Mucosa of gallbladder (tissue), 1 donor: Measurements from ENCODE around the gene ITIH4. TPM values are rescaled to one million over a fixed set of nuclear protein-coding genes. Genes with fewer than 3 reads are reported as not detected.

Source experiments
- DNase-seq: peaks from one replicate; pipeline ENCODE4 v3.0.0-alpha.2; 2020; ENCODE audit warnings: low spot score
- total RNA-seq: library from RNA; stranded (reverse); gene quantifications from one replicate; pipeline ENCODE4 v1.2.1, GENCODE V29; 2021
- donor health status: DM: no; HTN: no; CAD: no.

Gene ITIH4
- total RNA-seq, 1 donor from 2014 or later = 10.2 TPM

DNA sequence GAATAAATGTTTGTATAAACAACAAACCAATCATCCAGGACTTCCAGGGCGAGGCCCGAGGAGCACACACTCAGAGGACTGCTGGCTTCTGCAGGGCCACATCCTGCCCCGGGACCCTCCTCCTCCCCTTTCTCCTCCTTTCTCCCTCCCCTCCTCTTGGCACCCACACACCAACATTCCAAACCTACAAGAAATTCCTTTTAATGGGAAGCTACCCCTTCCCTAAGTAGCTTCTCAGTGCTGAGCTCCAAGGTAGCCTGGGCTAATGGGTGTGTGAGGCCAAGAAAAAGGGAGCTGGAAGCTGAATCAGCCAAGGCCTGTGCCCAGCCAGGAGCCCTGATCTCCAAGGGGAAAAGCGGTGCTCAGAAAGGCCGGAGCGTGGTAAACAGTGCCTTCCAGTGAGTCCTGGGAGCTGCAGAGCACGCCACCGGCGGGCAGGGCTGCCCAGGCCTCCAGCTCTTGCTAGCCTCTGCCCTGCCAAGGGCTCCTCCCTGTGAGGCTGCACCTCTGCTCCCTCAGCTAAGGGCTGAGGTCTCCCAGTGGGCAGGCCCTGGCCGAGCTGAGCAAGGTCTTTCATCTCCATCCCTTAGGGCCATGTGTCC lies 32.0 kb downstream of the ITIH4 start:
- no peak for DNase-seq

DNA sequence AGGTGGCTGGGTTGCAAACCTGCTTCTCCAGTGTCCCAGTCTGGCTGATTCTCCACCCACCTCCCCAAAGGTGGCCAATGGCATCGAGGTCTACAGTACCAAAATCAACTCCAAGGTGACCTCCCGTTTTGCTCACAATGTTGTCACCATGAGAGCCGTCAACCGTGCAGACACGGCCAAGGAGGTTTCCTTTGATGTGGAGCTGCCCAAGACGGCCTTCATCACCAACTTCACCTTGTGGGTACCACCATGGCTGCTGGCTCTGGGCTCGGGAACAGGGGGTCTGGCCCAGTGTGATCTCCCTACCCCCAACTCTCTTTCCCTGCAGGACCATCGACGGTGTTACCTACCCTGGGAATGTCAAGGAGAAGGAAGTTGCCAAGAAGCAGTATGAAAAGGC lies 34.1 kb downstream of the ITIH4 start:
- DNase-seq = no peak

DNA sequence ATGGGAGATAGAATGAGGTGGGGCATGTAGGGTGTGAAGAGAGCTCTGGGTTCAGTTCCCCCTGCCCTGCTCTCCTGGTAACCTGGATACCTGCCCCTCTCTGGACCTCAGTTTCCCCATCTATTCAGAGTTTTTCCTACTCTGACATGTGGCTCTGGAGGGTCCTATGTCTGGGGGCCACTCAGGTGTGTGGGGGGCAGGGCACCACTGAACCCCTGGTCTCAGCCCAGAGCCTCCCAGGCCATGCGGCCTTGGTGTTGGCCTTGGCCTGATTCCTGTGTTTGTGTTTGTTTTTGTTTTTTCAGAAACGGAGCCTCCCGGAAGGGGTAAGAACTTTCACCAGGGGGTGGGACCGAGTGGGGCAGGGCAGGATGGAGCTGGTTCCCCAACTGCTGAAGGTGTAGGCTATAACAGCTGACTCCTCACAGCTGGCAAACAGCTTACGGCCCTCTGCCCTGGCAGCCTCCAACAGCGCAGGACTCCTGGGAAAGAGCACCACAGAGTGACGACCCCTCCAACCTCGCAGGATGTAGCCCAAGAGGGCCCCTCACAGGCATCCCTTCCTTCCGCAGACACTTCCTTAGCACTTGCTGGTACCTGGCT lies 35.1 kb downstream of the ITIH4 start:
- DNase-seq = no peak

DNA sequence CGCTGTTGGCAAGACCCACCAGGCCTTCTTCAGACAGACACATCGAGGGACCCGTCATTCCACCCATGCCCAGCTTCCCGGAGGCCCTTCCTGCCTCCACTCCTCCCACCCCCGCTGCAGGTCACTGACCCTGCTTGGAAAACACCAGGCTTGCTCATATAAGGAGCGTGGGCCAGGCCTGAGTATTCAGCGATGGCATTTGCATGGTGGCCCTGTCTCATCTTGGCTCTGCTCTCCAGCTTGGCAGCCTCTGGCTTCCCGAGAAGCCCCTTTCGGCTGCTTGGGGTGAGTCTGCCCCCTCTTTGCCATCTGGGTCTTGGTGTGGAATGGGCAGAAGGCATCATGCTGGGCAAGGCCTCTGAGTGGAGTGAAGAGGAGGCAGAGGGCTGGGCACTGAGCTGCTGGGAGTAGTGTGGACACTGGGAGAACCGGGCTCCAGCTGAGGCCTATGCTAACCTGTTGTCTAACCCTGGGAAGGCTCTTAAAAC lies 35.8 kb downstream of the ITIH4 start, which contains the start of gene ITIH3:
TSS of gene ITIH3 (plus strand) at position 185 of the 488 bp plus-strand sequence. CDS start at position 193, 8 bp downstream.
- no peak for DNase-seq

DNA sequence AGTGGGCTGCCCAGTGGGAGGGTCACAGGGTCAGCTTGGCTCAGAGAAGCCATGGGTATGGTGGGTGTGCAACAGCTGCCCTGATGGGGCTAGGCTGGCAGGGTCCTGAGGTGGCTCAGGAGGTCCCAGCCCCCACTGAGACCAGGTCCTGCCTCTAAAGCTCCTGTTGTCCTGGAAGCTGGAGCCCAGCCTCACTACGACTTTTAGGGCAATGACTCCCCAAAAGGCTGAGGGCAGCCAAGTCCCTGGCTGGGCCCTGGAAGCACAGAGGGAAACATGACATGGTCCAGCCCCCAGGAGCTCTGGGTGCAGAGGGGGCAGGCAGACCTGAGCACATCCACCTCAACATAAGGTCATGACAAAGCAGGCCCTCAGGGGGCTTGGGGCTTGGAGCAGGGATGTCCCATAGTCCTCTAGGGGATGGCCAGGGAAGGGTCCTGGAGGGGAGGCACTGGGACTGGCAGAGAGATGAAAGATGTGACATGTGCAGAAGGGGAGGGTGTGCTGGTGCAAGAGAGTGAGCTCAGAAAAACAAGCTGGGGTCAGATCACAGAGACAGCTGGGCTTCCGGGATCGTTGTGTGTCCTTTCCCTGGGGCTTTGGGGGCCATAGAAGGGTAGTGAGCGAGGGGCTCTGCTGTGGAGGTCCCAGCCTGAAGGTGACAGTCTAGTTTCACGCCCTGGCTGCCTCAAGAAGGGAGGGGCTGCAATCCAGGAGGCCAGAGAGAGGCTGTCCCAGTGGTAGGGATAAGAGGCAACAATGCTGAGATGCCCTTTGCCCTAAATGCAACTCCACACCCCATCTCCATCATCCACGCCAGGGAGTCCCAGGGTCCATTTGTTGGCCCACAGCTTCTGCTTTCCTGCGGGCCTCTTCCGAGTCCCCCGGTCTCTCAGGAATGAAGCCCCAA lies 36.5 kb downstream of the ITIH4 start:
- DNase-seq = no peak

DNA sequence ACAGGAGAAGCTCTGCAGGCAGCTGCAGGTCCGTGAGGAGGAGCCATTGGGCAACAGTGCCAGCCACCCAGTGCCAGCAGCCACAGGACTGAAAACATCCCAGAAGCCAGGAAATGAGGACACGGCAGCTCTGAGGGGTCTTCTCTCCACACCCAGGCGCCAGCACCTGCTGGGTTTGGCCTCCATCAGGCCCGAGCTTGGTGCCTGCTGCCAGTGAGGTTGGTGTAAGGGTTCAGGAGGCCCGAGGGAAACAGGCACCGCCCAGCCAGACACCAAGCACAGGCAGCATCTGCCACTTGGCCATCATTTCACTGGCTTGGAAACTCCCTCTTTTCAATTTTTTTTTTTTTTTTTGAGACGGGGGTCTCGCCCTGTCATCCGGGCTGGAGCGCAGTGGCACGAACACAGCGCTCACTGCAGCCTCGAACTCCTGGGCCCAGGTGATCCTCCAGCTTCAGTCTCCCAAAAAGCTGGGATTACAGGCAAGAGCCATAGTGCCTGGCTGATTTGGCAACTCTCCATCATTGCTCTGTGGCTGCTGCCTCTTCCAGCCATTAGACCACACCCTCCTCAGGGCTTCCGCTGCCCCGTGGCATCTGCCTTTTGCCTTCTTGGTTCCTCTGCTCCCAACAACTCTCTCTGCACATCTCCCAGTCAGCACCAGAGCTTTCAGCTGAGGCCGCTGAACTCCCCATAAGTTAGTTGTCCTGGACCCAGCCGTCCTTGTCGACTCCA lies 37.3 kb downstream of the ITIH4 start:
- DNase-seq = no peak

DNA sequence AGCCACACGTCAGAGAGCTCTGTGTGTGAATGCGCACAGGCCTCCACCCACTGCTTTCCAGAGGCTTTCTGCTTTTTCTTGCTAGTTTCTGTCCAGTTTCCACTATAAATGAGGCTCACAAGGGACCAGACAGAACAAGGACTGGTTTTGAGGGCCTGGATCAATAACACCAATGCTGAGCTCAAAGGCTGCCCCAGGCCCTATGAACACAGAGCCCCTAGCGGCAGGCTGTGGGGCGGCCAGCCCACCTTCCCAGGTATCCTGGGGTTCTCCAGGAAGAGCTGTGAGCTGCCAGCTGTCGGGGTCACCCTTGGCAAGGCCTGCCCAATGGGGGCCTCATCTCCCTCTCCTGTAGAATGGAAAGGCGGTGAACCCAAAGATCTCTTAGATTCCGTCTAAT lies 38.1 kb downstream of the ITIH4 start:
- no peak for DNase-seq

DNA sequence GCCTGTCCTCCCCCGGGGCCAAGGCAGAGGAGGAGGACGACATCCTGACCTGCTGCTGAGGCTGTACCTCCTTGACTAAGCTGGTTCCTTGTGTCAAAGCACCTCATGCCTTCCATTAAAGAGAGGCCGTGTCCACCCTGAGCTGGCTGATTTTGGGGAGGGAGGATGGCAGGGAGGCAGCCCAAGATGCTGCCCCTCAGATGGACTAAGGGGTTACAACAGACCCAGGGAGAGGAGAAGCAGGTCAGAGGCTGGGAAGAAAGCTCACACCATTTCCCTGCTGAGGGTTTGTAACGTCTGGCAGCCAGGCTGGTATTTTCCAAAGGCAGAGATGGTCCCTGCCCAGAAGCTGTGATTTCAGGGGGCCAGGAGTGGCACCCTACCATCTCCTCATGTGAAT lies 38.5 kb downstream of the ITIH4 start:
- DNase-seq = no peak

DNA sequence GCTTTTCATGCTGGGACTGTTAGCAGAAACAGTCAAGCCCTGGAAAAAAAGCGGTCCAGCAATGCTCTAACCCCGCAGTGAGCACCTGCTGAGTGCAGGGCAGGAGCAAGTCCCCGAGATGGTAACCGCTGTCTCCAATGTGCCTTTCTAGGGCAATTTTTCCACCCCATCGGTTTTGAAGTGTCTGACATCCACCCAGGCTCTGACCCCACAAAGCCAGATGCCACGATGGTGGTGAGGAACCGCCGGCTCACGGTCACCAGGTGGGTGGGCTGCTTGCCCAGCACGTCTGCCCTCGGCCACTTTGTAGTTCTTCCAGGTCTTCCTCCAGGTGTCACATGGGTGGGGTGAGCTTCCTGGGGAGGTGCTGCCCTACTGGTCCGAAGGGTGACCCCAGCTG lies 39.1 kb downstream of the ITIH4 start:
- no peak for DNase-seq

DNA sequence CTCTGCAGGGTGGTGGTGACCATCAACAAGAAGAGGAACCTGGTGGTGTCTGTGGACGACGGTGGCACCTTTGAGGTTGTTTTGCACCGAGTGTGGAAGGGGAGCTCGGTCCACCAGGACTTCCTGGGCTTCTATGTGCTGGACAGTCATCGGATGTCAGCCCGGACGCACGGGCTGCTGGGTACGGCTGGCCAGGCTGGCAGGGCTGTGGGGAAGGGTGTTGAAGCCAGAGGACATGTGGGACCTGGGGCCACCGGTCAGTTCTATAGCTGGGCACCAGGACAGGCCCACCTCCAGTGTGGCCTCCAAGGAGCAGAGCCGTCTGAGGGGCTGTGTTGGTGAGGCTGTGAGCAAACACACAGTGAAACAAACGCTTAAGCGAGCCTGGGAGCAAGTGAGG lies 39.7 kb downstream of the ITIH4 start:
- DNase-seq = no peak

DNA sequence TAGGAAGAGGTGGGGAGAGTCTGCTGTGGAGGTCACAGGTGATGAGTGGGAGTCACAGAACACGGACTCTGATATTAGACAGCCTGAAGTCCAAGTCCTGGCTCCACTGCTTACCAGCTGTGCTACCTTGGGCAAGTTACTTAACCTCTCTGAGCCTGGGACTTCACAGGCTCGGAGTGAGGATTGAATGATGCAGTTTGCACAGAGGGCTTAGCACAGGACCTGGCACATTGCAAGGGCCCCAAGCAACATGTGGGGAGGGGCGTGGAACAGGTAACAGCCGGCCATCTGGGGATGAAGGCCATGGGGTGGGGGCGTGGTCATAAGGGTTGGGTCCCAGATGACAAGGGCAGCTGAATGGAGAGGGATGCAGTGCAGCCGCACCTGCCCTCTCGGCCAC lies 40.1 kb downstream of the ITIH4 start:
- DNase-seq = no peak

DNA sequence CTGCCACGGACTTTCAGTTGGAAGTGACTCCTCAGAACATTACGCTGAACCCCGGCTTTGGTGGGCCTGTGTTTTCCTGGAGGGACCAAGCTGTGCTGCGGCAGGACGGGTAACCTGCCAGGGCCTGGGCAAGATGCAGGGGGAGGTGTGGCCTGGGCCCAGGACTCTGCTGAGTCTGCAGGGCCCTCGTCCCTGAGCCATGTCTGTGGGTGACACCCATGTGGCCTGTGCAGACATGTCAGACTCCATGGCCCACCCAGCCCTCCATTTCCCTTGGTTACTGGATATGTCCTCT lies 40.8 kb downstream of the ITIH4 start:
- DNase-seq = no peak

DNA sequence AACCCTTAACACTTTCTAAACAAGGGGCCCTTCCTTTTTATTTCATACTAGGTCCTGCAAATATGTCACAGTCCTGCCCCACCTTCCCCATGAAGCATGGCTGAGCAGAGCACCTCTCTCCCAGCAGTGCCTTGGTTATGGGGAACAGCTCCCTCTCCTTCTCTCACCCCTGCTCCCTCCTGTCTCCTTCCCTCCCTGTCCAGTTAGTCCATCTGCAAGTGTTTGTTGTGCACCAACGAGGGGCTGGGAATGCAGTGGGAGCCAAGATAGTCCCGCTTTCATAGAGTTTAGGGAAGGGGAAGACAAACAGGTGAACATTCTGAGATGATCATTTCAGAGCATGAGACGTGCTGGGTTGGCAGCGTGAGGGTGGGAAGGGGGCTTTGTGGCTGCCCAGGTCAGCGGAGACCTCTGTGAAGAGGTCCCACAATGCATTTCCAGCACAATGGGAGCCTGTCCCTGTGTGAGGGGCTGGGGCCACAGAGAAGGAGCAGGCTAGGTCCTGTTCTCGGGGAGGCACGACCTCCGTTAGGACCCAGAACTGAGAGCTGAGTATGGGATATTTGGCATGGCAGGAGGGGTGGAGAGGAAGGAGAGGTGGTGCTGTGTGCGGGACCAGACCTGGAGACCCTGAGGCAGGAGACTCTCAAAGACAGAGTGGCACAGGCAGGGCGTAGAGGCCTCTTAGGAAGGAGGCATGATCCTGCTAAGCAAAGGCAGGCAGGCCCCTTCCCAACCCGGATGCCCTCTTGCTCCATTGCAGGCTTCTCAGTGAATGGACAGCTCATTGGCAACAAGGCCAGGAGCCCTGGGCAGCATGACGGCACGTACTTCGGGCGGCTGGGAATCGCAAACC lies 41.4 kb downstream of the ITIH4 start:
- no peak for DNase-seq

DNA sequence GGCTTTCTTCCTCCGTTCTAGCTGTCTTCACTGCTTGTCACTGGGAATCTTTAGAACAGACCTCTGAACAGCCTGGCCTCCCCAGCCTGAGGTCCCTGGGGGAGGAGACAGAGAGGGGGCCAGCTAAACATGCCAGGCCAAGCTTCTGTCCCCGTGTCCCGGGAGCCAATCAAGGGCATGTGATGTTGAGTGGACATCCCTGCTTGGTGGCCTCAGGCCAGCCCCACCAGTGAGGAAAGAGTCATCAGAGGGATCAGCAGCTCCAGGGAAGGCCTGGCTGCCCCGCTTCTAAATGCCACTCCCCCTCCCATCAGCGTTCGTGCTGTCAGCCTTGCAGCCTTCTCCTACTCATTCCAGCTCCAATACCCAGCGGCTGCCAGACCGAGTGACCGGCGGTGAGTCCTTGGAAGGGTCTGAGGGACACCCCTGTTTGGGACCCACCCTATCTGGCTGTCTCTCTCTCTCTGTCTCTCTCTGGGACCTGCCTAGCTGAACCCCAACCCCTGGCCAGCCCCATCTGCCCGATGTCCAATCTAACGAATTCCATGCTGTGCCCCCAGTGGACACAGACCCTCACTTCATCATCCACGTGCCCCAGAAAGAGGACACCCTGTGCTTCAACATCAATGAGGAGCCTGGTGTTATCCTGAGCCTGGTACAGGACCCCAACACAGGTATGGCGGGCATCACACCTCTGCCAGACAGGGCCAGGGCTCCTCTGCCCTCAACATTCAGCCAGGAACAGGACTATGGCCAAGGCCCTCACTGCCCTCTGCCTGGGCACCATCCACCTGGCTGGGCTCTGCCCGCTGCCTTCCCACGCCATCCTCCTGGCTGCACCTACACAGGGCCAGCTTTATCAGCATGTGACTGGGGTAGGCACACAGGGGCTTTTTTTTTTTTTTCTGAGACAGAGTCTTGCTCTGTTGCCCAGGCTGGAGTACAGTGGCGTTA lies 42.5 kb downstream of the ITIH4 start:
- DNase-seq = no peak

DNA sequence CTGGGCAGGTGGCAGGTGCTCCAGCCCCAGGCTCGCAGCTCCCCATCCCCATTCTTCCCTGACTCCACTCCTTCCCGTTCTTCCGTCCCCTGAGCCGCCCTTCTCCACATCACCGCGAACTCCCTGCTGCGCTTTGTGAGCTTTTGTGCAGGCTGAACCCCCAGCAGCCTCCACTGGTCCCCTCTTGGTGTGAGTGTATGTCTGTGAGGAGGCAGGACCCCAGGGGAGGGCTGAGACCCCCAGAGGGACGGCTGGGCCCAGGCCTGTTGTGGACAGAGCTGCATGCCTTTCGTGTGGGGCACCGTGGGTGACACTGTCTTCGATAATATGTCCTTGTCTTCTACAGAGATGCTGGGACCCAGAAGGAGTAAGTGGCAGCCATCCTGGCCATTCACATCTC lies 43.2 kb downstream of the ITIH4 start:
- no peak for DNase-seq

DNA sequence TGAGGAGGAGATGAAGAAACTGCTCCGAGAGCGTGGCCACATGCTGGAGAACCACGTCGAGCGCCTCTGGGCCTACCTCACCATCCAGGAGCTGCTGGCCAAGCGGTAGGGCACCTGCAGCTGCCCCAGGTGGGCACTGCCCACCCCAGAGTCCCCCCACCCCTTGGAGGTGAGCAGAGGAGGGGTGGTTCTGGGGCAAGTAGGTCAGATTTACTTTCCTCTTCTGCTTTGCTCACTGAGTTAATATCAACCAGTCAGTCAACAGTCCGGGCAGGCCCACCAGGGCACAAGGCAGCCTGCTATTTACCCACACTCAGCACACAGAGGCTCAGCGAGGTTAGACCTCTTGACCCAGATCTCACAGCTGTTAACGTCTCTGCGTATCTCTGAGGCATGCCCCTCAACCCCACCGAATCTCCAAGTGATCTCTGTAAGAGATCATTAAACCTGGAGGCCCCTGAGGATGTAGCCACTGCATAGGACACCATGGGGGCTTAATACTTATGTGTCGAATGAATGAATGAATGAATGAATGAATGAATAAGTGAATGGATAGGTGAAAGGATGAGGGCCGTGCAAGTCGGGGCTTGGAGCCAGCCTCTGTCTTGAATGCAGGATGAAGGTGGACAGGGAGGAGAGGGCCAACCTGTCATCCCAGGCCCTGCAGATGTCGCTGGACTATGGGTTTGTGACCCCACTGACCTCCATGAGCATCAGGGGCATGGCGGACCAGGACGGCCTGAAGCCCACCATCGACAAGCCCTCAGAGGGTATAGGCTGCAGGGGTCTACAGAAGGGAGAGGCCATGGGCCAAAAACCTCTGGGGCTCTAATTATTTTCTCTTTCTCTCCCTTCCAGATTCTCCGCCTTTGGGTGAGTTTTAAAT lies 43.9 kb downstream of the ITIH4 start:
- no peak for DNase-seq

DNA sequence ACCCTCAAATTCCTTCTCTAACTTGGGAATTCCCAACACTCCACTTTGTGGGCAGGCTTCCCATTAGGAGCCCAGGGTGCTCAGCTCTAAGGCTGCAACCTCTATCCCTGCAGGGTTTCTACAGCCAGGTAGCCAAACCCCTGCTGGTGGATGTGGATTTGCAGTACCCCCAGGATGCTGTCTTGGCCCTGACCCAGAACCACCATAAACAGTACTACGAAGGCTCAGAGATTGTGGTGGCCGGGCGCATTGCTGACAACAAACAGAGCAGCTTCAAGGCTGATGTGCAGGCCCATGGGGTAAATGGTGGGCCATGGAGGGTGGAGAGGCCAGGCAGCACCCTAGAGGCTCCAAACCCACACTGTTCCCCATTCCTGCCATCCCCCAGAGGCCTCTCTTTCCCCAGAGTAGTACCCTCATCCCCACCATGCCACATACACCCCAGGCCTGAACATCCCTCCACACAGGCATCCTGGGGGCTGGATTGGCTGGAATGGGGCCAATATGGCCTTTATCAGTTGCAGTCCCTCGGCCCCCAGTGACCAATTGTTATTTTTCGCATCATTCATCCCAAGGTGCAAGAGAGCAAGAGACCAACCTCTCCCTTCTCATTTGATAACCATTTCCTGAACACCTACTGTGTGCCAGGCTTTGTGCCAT lies 45.4 kb downstream of the ITIH4 start:
- DNase-seq = no peak

DNA sequence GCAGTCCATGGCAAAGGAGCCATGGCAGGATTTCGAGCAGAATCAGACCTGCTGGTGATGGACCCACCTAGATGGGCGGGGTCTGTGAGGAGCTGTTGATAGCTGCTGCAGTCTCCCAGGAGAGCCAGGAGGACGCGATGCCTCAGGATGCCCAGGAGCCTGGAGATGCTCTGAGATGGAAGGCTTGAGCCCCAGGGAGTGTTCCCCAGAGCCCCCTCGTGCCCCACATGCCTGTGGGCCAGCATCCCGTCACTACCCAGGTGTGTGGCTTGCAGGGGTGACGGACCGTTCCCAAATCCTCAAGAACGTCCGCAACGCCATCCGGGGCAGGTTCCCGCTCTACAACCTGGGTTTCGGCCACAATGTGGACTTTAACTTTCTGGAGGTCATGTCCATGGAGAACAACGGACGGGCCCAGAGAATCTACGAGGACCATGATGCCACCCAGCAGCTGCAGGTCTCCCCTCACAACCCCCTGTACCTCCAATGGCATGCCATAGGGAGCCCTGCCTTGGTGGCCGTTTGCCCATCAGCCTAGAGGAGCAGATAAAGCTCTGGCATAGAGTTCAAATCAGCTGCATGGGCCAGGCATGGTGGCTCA lies 46.4 kb downstream of the ITIH4 start:
- no peak for DNase-seq
